Prostate gland (tissue), 2 donors: ENCODE measurements around the gene AKTIP. TPM values are rescaled to one million over a fixed set of nuclear protein-coding genes. Genes with fewer than 3 reads are reported as not detected.

ENCODE experiments used
- DNase-seq: peaks from one replicate; pipeline ENCODE4 v3.0.0-alpha.2; 2019; ENCODE audit warnings: low spot score
- H3K27ac ChIP-seq, 2 donors: fragments of 200-600 bp; sonication (generic); 2 replicates each; pipeline ENCODE4 v1.5.1; 2017 to 2019
- H3K27me3 ChIP-seq: fragments of 200-600 bp; sonication (generic); replicated peaks from 2 replicates; pipeline ENCODE4 v1.5.1; 2019; ENCODE audit not compliant: insufficient read depth
- H3K36me3 ChIP-seq, 2 donors: fragments of 200-600 bp; sonication (generic); 1 replicate in 1 of 2; 2 replicates in 1 of 2; pipeline versions ENCODE4 v1.5.1 to v1.8.1; 2017 to 2019
- H3K4me1 ChIP-seq: fragments of 200-600 bp; sonication (generic); replicated peaks from 2 replicates; pipeline ENCODE4 v1.5.1; 2019
- H3K4me3 ChIP-seq, 2 donors: fragments of 200-600 bp; sonication (generic); 2 replicates each; pipeline ENCODE4 v1.5.1; 2017 to 2019
- H3K9me3 ChIP-seq: fragments of 200-600 bp; sonication (generic); 2 replicates; pipeline ENCODE4 v1.5.1; 2017
- CTCF ChIP-seq, 4 experiments: fragments of 200-600 bp in 2 of 4; fragments of 450-650 bp in 2 of 4; sonication (generic) in 2 of 4; IDR thresholded peaks; 1 replicate in 3 of 4; 2 replicates in 1 of 4; pipeline ENCODE4 v1.5.1; 2016 to 2019; ENCODE audit warnings: antibody characterized with exemption in 4 of 4, mild to moderate bottlenecking in 2 of 4, moderate library complexity in 2 of 4
- POLR2A ChIP-seq: fragments of 450-650 bp; IDR thresholded peaks from one replicate; pipeline ENCODE4 v1.6.1; 2016; ENCODE audit warnings: antibody characterized with exemption, mild to moderate bottlenecking
- POLR2AphosphoS5 ChIP-seq: sonication (generic); formaldehyde crosslinking; IDR thresholded peaks from one replicate; pipeline ENCODE4 v1.6.1; 2017; ENCODE audit warnings: antibody characterized with exemption
- WGBS: methylation state at CpG from one replicate; pipeline ENCODE4 v1.1.5; 2018; 5-methylcytosine and 5-hydroxymethylcytosine counted together
- intact Hi-C: fragments of 100-400 bp; cut with DNase I; formaldehyde crosslinking; loops from one replicate; pipeline ENCODE4 v1.14.2; 2022
- total RNA-seq, 2 donors: library from RNA; depleted of rRNA; stranded (reverse); fragments of >200 nt; gene quantifications; one replicate each; pipeline ENCODE4 v1.1.0, GENCODE V29; 2016

The AKTIP gene
- total RNA-seq = 10 to 100 TPM; 43.5 to 56.2 TPM

DNA sequence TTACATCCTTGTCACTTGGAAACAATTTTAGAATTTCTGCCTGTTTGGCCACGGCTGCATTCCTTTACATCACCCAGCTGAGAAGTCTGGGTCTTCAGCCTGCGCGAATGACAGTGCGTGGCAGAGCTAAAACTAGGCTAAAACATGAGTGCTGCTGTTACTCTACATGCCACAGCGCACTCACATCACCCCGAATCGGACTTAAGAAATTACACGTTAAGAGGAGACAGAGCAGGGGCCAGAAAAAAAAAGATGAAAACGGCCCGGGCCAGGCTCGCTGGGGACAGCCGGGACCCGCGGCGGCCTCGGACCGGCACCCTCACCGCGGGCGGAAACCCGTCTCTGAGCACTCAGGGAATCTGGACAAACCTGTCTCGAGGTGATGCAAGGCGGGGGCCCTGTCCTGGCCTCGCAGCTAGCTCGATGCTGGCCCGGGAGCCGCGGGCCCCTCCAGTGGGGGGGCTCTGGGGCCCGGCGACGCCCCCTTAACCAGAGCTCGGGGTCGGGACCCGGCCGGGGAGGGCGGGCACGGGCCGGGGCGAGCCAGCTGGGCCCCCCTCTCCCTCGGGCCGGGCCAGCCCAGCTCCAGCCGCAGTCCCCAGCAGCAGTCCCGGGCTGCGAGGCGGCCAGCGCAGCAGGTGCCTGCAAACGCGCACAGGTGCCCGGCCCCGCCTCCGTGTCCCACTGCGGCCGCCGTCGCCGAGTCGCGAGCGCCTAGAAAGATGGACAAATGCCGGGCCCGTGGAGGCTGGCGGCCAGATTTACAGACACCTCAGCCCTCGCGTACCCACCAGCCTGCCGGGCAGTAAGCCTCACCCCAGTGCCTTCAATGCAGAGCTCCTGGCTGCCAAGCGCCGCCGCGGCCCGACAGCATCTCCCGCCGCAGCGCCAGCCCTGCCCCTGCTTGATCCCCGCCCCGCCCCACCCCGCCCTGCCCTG is at the start of gene AKTIP:
Gene AKTIP (minus strand): TSS at position 879 of the 939 bp plus-strand sequence. CDS start 2,950 bp downstream, outside the sequence.
- WGBS = under 1% methylated on average over 75 of the region's 76 CpGs
- no peak for TF ChIP-seq POLR2AphosphoS5
- TF ChIP-seq POLR2A = peak; percentile 45
- TF ChIP-seq CTCF (IDR thresholded peaks at IDR 0.05) = no peak

DNA sequence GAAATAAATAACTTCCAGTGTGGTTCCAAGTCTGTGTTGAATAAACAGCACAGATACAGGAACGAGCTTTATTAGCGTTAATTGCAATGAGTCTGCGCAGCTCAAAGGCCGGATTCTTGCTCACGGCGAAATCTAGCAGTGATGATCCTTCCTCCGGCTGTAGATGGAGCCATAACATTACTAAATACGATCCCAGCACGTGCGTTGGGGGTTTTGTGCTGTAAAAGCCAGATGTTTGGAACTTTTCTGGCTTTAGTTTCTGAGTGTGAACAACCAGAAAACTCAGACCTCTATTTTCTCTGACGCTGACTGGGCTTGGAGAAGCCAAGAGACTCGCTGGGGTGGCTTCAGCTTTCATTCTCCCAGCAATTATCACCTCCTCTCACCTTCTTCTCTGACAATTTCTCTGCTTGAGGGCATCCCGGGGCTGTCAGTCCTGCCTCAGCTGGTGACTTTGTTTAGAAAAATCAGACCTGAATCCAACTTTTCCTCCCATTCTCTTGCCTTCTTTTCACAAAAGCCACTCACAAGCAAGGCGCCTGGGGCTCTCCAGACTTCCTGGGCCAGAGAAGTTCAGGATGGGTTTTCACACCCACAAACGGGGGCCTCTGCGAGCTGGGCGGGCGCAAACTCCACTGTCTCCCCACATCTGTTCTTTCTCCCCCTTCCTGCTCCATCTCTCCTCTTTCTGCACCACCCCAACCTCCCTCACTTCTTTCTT is 47.1 kb upstream of the AKTIP start:
- TF ChIP-seq CTCF (IDR thresholded peaks at IDR 0.05) (peak in 3 of 4 experiments; percentile 73 to 81 (median 76)), POLR2A (no peak), POLR2AphosphoS5 (peak; percentile 95)
- no peaks in the 10 kb centered on the region for H3K4me1 ChIP-seq
- no peaks in the 10 kb centered on the region for H3K9me3 ChIP-seq
- no peak overlapping the region for H3K4me3 ChIP-seq
- 18% methylated on average over 18 of the region's 18 CpGs for WGBS
- H3K27ac ChIP-seq = no peak overlapping the region
- no peaks in the 10 kb centered on the region for H3K27me3 ChIP-seq
- H3K36me3 ChIP-seq = no peaks in the 10 kb centered on the region
- intact Hi-C loops = loop anchor here (5.0 to 10.0 kb wide), 2 partner anchors 725 to 1822 kb away; no protein-coding TSS in a partner anchor
- peak; percentile 80 for DNase-seq

More for the DNA sequence above, at the start of gene AKTIP:
- DNase-seq = peak; percentile 76
- H3K4me1 ChIP-seq = peaks cover 14% of the 10 kb centered on the region
- H3K9me3 ChIP-seq = no peaks in the 10 kb centered on the region
- H3K27ac ChIP-seq = peak within 1 kb of the TSS; percentile 96 to 98
- peak within 1 kb of the TSS; percentile 84 to 89 for H3K4me3 ChIP-seq
- intact Hi-C loops = loop anchor here (5.0 kb wide), 2 partner anchors 65 to 370 kb away; no protein-coding TSS in a partner anchor
- H3K27me3 ChIP-seq = no peaks in the 10 kb centered on the region
- no peaks in the 10 kb centered on the region for H3K36me3 ChIP-seq

- 64% methylated on average over 4 of the region's 4 CpGs for WGBS
- Histone ChIP-seq H3K4me1 (no peaks in the 10 kb centered on the region), H3K36me3 (no peaks in the 10 kb centered on the region), H3K27me3 (no peaks in the 10 kb centered on the region), H3K9me3 (no peaks in the 10 kb centered on the region), H3K27ac (no peak overlapping the region), H3K4me3 (no peak overlapping the region)
- intact Hi-C loops = no loop called here
- TF ChIP-seq CTCF (IDR thresholded peaks at IDR 0.05) (no peak), POLR2AphosphoS5 (no peak), POLR2A (no peak)
- no peak for DNase-seq
These were observed 44.0 kb upstream of the AKTIP start for GRCh38 chr16:53546988-53547391.

DNA sequence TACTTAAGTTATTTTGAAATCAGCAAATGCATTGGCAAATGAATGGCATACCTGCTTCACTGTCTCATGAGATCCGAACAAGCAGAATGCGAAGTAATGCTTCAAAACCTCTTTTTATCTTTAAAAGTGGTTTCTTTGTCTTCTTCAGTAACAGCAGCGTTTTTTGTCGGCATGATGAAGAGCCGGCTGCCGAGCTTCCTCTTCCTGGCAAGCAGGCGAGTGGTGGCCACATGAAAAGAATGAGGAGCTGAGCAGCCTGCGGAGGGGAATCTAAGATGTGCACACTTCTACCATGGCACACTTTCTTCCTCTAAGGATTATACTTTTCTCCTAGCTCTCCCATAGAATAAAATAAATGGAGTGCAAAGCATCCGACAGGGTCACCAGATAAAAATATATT is 42.4 kb upstream of the AKTIP start:
- TF ChIP-seq CTCF (IDR thresholded peaks at IDR 0.05) (no peak), POLR2A (no peak), POLR2AphosphoS5 (no peak)
- H3K9me3 ChIP-seq = no peaks in the 10 kb centered on the region
- no peaks in the 10 kb centered on the region for H3K27me3 ChIP-seq
- 47% methylated on average over 9 of the region's 9 CpGs for WGBS
- intact Hi-C loops = no loop called here
- H3K4me3 ChIP-seq = no peak overlapping the region
- H3K4me1 ChIP-seq = no peaks in the 10 kb centered on the region
- DNase-seq = no peak
- H3K27ac ChIP-seq = no peak overlapping the region
- H3K36me3 ChIP-seq = no peaks in the 10 kb centered on the region
